Smooth muscle cell (in vitro differentiated cells): ENCODE measurements around the gene ADAMTS7. TPM values are rescaled to one million over a fixed set of nuclear protein-coding genes. Genes with fewer than 3 reads are reported as not detected.
"Not testable (repeated sequence)": the region's sequence is repeated elsewhere in the genome, so short reads cannot be mapped to it uniquely, and the experiment has no call there.

Source experiments
- DNase-seq: peaks from one replicate; lab custom pipeline; 2025; ENCODE audit not compliant: unreplicated experiment; lab: John Stamatoyannopoulos, UW
- H2AFZ ChIP-seq: fragments of 200-600 bp; sonication (generic); 2 replicates; pipeline ENCODE4 v1.6.0; 2016; ENCODE audit warnings: antibody characterized with exemption, low read depth, mild to moderate bottlenecking
- H3F3A ChIP-seq: fragments of 200-600 bp; sonication (generic); 2 replicates; pipeline ENCODE4 v1.6.0; 2017; ENCODE audit warnings: antibody characterized with exemption, low read depth
- H3K27ac ChIP-seq: fragments of 200-600 bp; sonication (generic); 2 replicates; pipeline ENCODE4 v1.5.1; 2016; ENCODE audit warnings: low read depth, mild to moderate bottlenecking
- H3K27me3 ChIP-seq: fragments of 200-600 bp; sonication (generic); 2 replicates; pipeline ENCODE4 v1.6.1; 2016; ENCODE audit warnings: low read depth, mild to moderate bottlenecking
- H3K36me3 ChIP-seq: fragments of 200-600 bp; sonication (generic); 2 replicates; pipeline ENCODE4 v1.5.1; 2016; ENCODE audit warnings: low read depth
- H3K4me1 ChIP-seq: fragments of 200-600 bp; sonication (generic); 2 replicates; pipeline ENCODE4 v1.5.1; 2016; ENCODE audit warnings: low read depth
- H3K4me2 ChIP-seq: fragments of 200-600 bp; sonication (generic); 2 replicates; pipeline ENCODE4 v1.6.0; 2016; ENCODE audit warnings: mild to moderate bottlenecking
- H3K4me3 ChIP-seq: fragments of 200-600 bp; sonication (generic); 2 replicates; pipeline ENCODE4 v1.5.1; 2016; ENCODE audit warnings: mild to moderate bottlenecking
- H3K79me2 ChIP-seq: fragments of 200-600 bp; sonication (generic); 2 replicates; pipeline ENCODE4 v1.6.0; 2016; ENCODE audit warnings: low read depth, mild to moderate bottlenecking
- H3K9ac ChIP-seq: fragments of 200-600 bp; sonication (generic); 2 replicates; pipeline ENCODE4 v1.6.0; 2016; ENCODE audit warnings: low read depth
- H3K9me3 ChIP-seq: fragments of 200-600 bp; sonication (generic); replicated peaks from 2 replicates; pipeline ENCODE4 v1.5.1; 2016; ENCODE audit warnings: low read depth
- H4K20me1 ChIP-seq: fragments of 200-600 bp; sonication (generic); 2 replicates; pipeline ENCODE4 v1.6.0; 2016; ENCODE audit warnings: low read depth
- CTCF ChIP-seq: fragments of 200-600 bp; sonication (generic); IDR thresholded peaks from 2 replicates; pipeline ENCODE4 v1.5.1; 2017; ENCODE audit warnings: borderline replicate concordance, mild to moderate bottlenecking, antibody characterized with exemption; ENCODE audit not compliant: insufficient read depth, poor library complexity, severe bottlenecking
- WGBS: methylation state at CpG from one replicate; pipeline ENCODE4 v1.1.7; 2016; ENCODE audit warnings: low lambda C conversion rate; 5-methylcytosine and 5-hydroxymethylcytosine counted together
- polyA plus RNA-seq: library from polyadenylated mRNA; unstranded; fragments of >200 nt; fragmentation: Nextera tagmentation; extraction: Ambion mirVana; gene quantifications from 2 replicates; pipeline ENCODE4 v1.2.1, GENCODE V29; 2016
- total RNA-seq: library from RNA; depleted of rRNA; stranded (reverse); fragments of >200 nt; gene quantifications from 2 replicates; pipeline ENCODE4 v1.2.3, GENCODE V29; 2014

Gene ADAMTS7
- total and polyA plus RNA-seq, 2 experiments from 2014 or later, result 11.0 to 11.2 TPM

DNA sequence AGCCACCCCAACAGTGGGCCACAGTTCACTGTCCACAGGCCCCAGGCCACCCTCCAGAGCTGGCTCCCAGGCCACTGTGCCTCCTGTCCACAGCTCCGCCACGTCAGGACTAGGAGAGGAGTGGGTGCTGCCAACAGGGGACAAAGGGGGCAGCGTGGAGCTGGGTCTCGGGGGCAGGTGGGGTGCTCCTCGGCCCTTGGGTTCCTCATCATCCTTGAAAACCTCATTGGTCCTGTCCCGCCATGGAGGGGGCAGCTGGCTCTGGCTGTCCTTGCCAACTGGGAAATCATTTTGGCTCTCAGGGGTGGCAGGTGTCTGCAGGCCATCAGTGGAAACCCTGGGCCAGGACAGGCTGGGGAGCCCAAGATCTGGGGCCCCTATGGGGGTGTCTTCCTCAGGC lies 45.2 kb downstream of the ADAMTS7 start:
- no peaks in the 10 kb centered on the region for H3K27me3 ChIP-seq
- DNase-seq, result no peak
- no peaks in the 10 kb centered on the region for H3F3A ChIP-seq
- TF ChIP-seq CTCF, result no peak
- H3K4me3 ChIP-seq, result no peak overlapping the region
- no peaks in the 10 kb centered on the region for H3K9me3 ChIP-seq
- WGBS, result 96% methylated on average over 6 of the region's 6 CpGs
- no peak overlapping the region for H3K4me2 ChIP-seq
- no peak overlapping the region for H2AFZ ChIP-seq
- H3K9ac ChIP-seq, result no peak overlapping the region
- H3K79me2 ChIP-seq, result no peaks in the 10 kb centered on the region
- H4K20me1 ChIP-seq, result no peaks in the 10 kb centered on the region
- no peaks in the 10 kb centered on the region for H3K36me3 ChIP-seq
- no peak overlapping the region for H3K27ac ChIP-seq
- H3K4me1 ChIP-seq, result no peaks in the 10 kb centered on the region

DNA sequence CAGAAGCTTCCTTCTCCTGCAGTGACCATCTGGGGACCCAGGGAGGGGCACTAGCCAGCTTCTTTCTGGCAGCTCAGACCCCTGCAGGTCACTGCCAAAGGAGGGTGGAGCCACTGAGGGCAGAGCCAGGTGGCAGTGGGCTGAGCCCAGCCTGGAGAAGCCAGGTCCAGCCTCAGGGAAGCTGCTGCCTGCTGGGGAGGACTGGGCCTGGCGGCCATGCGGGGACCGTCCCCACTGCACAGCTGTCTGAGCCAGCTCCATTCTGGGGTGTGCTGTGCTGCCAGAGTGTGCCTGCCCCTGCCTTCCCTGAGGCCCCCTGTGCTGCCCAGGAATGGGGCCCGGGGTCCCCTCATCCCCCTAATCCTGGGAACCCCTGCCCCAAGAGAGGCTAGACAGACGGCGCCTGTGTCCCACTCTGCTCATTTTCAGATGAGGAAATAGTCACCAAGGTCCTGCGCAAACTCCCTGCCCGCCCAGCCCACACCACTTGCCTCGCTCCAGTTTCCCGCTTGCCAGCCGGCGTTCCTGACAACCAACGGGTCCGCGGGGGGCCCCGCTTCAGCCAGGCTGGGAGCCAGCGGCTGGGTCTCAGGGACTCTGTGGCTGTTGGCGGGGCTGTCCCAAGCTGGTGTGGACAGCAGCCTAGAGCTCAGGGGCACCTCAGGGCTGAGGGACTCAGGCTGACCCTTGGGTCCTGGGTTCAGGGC lies 46.0 kb downstream of the ADAMTS7 start:
- not testable (repeated sequence) for H3K4me1 ChIP-seq, DNase-seq, H2AFZ ChIP-seq, H4K20me1 ChIP-seq, H3K27me3 ChIP-seq, H3K27ac ChIP-seq, H3K4me2 ChIP-seq, H3K79me2 ChIP-seq, H3K36me3 ChIP-seq, H3K4me3 ChIP-seq, H3K9ac ChIP-seq, H3K9me3 ChIP-seq, H3F3A ChIP-seq
- 94% methylated on average over 16 of the region's 18 CpGs for WGBS

DNA sequence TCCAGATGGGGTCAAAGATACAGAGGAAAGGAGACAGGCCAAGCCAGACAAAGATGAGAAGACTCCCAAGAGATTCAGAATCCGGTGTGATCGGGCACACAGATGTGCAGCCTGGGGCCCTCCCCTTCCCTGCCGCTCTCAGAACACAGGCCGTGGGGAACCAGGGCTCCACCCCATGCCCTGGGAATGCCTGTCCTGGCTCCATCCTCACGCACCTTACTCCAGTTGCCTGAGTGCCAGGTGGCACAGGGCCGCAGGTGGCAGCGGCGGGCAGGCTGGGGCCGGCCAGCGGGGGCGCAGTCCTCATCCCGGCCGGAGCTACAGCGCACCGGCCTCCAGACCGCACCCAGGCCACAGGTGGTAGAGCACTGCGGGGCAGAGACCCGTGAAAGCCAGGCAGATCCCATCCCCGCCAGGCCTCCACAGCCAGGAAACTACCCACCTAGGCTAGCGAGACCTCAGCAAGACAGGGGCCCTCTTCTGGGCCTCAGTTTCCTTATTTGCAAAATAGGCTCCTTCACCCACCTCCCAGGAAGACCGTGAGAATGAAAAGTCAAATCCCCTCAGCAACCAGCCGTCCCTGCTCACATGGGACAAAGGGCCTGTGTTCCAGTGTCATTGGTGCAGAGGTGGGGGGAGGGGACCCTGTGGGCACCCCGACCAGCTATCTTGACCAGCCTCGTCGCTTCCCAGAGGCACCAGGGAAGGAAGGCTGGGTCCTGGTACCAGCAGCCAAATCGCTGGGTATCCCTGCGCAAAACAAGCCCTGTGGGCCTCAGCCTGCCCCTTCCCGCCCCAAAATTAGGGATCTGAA lies 46.7 kb downstream of the ADAMTS7 start:
- H4K20me1 ChIP-seq, result not testable (repeated sequence)

GRCh38 chr15:78763796-78764241 lies 47.4 kb downstream of the ADAMTS7 start:
- Histone ChIP-seq H2AFZ (no peak overlapping the region), H3K4me1 (no peaks in the 10 kb centered on the region), H3K79me2 (no peaks in the 10 kb centered on the region), H3K4me2 (no peak overlapping the region), H3K27me3 (no peaks in the 10 kb centered on the region), H3K27ac (no peak overlapping the region), H4K20me1 (no peaks in the 10 kb centered on the region), H3K4me3 (no peak overlapping the region), H3K9me3 (no peaks in the 10 kb centered on the region), H3K36me3 (no peaks in the 10 kb centered on the region), H3K9ac (no peak overlapping the region), H3F3A (no peaks in the 10 kb centered on the region)
- DNase-seq, result no peak
- TF ChIP-seq CTCF, result no peak
- 90% methylated on average over 25 of the region's 26 CpGs for WGBS

More for the DNA sequence above, 46.7 kb downstream of the ADAMTS7 start:
- not testable (repeated sequence) for H3K4me2 ChIP-seq, H3K9me3 ChIP-seq, DNase-seq, H3K27ac ChIP-seq, H3K9ac ChIP-seq, H3K4me1 ChIP-seq, H3K27me3 ChIP-seq, H3K79me2 ChIP-seq, H3F3A ChIP-seq, H3K36me3 ChIP-seq, H3K4me3 ChIP-seq, H2AFZ ChIP-seq
- WGBS, result 92% methylated on average over 28 of the region's 28 CpGs
